ELR (cell line): Measurements from ENCODE around the gene RAB24.
"Not testable (repeated sequence)": the region's sequence is repeated elsewhere in the genome, so short reads cannot be mapped to it uniquely, and the experiment has no call there.

Experiments used
- DNase-seq: peaks from one replicate; pipeline ENCODE4 v3.0.0-alpha.2; 2015; ENCODE audit warnings: low read depth

Gene RAB24

GRCh38 chr5:177303121-177303924, at the start of gene RAB24, which contains the start of gene PRELID1:
Gene RAB24, minus strand, starts transcription at chr5:177303719. Its CDS starts 431 bp downstream, at chr5:177303288.
Gene PRELID1, plus strand, starts transcription at chr5:177303799. Its CDS starts 187 bp downstream, at chr5:177303986.
- DNase-seq: peak; percentile 91

- no peak for DNase-seq
These were observed 49.6 kb upstream of the RAB24 start for GRCh38 chr5:177353093-177353492.

DNA sequence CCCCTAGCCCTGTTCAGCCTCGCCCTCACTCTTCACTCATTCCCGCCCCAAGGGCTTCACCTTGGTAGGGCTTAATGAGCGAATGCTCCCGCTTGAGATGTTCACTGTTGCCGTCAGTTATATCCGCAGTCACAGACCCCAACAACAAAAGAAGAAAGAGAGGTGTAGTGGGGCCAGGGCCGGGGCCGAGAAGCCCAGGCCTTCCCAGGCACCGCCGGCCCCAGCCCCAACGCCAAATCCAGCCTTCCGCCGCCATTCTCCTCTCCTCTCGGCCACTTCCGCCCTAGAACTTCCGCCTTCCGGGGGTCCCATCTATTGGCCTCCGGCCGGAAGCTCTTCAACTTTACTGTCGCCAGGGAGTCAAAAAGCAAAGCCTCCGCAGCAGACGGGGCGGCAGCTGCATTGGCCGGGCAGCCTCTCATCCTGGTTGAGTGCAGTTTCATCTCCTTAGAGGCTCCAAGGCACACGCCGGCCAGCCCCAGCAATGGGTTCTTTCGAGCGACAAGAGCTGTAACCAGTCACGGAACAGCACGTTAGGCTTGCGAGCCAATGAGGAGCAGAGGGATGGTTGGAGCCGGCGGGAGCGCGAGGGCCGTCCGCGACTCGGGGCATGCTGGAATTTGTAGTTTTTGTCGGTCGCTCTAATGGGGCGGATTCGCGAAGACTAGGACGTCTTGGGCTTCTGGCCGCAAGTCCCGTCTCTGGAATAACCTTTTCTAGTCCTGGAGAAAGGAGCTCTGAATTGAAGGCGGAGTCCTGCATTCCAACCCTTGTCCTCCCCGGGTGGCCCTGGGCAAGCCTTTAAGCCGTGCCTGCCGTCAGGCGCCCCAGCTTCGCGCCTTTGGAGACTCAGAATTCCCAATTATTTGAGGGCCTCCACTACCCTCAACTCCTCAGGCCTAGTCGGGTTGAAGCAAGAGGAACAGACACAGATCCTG, 48.1 kb upstream of the RAB24 start, which contains the start of gene LMAN2:
TSS of gene LMAN2 (minus strand) at position 277 of the 938 bp plus-strand sequence. CDS start at position 256, 21 bp downstream.
- DNase-seq: peak; percentile 98

- DNase-seq: peak; percentile 42
These were observed 47.4 kb upstream of the RAB24 start for GRCh38 chr5:177350776-177351391.

DNA sequence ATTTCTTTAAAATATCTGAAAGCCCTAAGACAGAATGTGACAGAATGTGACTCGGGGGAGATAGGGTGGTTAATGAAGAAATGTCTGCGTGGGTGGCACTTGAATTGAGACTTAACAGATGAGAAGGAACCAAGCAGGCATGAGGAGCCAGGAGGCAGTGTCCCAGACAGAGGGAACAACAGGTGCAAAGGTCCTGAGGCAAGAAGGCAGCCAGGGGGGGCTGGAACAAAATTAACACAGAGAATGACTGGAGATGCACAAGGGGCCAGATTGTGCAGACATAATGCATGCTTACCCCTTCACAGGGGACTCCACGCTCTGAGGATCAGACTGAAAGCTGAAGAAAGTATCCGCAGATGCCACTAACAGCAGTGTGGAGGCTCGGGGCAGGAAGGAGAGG, 46.2 kb upstream of the RAB24 start:
- DNase-seq: no peak

- DNase-seq: no peak
These were observed 45.8 kb upstream of the RAB24 start for GRCh38 chr5:177349362-177349647.

GRCh38 chr5:177347699-177348098, 44.2 kb upstream of the RAB24 start:
- no peak for DNase-seq

DNA sequence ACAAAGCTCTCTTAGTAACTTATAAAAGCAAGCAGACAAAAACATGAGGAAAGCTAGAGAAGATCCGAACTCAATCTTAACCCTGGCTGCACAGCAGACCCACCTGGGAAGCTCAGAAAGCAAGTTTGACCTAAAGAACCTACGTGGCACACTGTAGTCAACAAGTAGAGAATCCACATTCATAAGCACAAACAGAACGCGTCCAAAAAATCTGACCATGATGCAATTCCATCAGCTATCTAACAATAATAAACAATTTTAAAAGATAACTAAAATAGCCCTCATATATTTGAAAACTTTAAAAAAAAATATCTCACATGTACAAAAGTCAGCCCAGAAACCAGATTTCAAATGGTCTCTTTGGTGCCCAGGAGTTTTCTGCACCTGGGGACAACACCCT, 43.3 kb upstream of the RAB24 start:
- no peak for DNase-seq

DNA sequence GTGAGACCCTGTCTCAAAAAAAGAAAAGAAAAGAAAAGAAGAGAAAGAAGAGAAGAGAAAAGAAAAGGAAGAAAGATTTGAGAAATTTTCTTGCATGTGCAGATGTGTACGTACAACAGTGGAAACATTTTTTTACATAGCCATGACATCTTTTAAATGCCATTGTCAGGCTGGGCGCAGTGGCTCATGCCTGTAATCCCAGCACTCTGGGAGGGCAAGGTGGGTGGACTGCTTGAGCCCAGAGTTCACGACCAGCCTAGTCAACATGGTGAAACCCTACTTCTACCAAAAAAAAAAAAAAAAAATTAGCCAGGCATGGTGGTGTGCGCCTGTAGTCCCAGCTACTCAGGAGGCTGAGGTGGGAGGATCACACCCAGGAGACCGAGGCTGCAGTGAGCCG, 41.4 kb upstream of the RAB24 start:
- no peak for DNase-seq

DNA sequence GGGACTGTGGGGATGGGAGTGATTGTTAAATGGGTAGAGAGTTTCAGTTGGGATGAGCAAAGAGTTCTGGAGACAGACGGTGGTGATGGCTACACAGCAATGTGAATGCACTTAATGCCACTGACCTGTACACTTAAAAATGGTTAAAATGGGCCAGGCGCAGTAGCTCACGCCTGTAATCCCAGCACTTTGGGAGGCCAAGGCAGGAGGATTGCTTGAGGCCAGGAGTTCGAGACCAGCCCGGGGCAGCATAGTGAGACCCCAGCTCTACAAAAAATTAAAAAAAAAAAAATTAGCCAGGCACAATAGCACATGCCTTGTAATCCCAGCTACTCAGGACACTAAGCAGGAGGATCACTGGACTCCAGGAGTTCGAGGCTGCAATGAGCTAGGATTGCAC, 40.3 kb upstream of the RAB24 start:
- DNase-seq: no peak

DNA sequence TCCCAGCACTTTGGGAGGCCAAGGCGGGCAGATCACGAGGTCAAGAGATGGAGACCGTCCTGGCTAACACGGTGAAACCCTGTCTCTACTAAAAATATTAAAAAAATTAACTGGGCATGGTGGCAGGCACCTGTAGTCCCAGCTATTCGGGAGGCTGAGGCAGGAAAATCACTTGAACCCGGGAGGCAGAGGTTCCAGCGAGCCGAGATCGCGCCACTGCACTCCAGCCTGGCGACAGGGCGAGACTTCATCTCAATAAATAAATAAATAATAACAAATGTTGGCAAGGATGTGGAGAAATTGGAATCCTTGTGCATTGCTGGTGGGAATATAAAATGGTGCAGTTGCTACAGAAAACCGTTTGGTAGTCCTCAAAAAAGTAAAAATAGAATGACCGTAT, 39.5 kb upstream of the RAB24 start:
- DNase-seq: not testable (repeated sequence)

DNA sequence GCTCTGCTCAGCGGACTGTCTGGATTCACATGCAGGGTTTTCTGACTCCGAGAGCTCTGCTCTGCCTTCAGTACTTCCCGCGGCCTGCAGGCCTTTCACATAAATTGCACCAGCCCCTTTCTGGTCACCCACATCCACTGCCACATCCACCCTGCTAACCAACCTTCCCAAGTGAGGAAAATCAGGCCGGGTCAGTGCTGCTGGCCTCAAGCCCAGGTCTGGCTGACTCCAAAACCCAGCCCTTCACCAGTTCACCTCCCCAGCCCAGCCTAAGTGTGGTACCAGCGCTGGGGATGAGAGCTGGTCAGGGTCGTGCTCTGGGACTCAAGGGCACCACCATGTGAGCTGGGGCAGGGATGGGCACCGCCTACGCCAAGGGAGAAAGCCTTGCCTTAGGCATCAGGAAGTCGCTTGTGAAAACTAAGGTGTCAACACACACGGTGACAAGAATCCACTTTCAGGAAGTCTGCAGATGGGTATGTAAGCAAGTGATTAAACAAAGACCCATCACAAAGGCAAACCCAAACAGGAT, 35.7 kb upstream of the RAB24 start:
- DNase-seq: no peak

GRCh38 chr5:177338251-177339106, 35.0 kb upstream of the RAB24 start:
- DNase-seq: no peak

DNA sequence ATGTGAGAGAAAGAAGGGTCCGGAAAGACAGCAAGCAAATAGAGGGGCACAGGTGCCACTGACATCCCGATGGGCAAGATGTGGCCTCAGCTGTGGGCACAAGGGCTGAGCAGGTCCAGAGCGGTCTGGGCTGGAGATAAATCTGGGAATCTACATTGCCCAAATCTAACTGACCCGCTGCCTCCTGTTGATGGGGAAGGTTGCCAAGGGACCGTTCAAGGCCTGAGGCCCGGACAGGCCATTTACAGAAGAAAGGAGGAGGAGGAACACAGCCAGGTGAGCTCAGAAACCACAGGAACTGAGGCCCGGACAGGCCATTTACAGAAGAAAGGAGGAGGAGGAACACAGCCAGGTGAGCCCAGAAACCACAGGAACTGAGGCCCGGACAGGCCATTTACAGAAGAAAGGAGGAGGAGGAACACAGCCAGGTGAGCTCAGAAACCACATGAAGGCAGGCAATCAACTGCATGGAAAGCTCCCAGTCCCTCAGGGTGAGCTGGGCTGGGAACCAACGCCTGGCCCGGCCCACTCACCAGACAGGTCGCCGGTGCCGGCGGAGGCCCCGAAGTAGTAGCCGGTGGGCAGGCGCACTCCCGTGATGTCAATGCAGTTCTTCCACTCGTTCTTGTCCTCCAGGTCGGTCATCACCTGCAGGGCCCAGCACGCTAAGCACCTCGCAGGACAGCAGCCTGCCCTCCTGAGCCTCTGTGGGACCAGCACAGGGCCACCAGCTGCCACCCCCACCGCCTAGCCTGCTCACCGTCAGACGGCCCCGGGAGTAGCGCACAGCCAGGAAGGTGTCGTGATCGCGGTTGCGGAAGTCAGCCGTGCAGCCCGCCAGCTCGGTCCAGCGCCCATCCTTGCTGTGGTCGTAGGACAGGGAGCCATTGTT, 33.3 kb upstream of the RAB24 start:
- DNase-seq: no peak

DNA sequence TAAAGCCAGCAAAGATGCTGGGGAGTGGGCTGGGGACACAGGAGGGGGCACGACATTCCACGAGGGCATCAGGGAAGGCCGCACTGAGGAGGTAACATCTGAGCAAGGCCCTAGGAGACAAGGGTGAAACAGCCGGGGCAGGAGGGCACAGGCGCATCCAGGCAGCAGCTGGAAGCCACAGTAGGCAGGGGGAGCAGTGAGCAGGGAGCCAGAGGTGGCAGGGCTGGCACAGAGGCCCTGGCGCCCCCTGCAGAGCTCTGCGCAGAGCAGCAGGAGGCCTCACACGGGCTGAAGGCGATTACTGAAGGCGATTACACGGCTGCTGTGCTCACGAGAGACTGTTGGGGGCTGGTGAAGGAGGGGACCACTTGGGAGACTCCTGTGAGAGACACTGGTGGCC, 32.6 kb upstream of the RAB24 start:
- peak; percentile 55 for DNase-seq

GRCh38 chr5:177335701-177336065, 32.2 kb upstream of the RAB24 start:
- no peak for DNase-seq

GRCh38 chr5:177334781-177335700, 31.5 kb upstream of the RAB24 start:
- no peak for DNase-seq

- no peak for DNase-seq
These were observed 30.6 kb upstream of the RAB24 start for GRCh38 chr5:177334155-177334551.
